ENCODE results near the gene IGSF21.

IGSF21 gene

DNA sequence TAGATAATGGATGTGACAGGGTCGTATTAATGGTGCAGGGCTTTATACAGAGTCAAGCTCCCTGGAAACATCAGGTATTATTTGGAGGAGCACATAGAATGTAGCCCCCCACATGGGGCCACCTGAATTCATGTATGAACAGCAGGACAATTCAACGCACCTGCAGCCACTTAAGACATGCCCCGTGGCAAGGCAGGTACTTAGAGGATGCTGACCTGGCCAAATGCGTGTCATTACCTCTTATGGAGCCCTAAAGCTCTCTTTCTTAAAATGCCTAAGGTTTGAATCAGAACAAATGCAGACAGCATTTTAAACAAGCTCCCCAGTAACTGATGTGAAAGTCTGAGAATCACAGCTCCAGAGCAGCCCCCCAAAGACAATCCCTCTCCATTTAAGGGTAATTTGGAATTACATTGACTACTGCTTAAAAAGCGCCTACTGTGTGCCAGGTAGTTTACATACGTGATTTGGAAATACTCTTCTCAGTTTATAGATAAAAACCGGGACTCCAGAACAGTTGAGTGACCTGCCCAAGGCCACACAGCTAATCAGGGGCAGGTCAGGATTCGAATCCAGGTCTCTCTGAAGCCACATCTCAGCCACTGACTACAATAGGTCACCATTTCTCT is 302.1 kb downstream of the IGSF21 start:
- no peak overlapping the region for H3K4me3 ChIP-seq (replicated peaks; ENCODE audit: low read depth, low read length)
- no peak for DNase-seq (ENCODE audit: low read depth)
- TF ChIP-seq, protein P1, sequence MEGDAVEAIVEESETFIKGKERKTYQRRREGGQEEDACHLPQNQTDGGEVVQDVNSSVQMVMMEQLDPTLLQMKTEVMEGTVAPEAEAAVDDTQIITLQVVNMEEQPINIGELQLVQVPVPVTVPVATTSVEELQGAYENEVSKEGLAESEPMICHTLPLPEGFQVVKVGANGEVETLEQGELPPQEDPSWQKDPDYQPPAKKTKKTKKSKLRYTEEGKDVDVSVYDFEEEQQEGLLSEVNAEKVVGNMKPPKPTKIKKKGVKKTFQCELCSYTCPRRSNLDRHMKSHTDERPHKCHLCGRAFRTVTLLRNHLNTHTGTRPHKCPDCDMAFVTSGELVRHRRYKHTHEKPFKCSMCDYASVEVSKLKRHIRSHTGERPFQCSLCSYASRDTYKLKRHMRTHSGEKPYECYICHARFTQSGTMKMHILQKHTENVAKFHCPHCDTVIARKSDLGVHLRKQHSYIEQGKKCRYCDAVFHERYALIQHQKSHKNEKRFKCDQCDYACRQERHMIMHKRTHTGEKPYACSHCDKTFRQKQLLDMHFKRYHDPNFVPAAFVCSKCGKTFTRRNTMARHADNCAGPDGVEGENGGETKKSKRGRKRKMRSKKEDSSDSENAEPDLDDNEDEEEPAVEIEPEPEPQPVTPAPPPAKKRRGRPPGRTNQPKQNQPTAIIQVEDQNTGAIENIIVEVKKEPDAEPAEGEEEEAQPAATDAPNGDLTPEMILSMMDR (IDR thresholded peaks at IDR 0.05; ENCODE audit: low read length, missing control alignments): no peak

DNA sequence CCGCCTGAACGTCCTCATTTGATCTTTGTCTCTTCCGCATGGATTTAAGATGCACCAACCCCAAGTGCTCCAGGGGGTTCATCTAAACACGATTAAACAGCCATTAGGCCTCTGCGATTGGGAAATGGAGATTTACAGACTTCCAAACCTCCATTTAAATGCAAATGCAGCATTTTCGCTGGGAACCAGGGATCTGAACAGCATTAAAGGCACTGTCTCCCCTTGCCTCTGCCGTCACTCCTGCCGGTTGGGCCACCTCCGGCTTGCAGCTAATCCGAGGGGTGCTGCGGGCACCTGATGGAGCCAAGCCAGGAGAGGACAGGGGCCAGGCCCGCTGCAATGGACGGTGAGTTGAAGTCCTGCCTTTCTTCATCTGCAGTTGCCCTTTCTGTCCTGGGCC is 302.8 kb downstream of the IGSF21 start:
- no peak overlapping the region for H3K4me3 ChIP-seq (replicated peaks; ENCODE audit: low read depth, low read length)
- TF ChIP-seq, protein P1 (IDR thresholded peaks at IDR 0.05; ENCODE audit: low read length, missing control alignments): no peak
- DNase-seq (ENCODE audit: low read depth): no peak

DNA sequence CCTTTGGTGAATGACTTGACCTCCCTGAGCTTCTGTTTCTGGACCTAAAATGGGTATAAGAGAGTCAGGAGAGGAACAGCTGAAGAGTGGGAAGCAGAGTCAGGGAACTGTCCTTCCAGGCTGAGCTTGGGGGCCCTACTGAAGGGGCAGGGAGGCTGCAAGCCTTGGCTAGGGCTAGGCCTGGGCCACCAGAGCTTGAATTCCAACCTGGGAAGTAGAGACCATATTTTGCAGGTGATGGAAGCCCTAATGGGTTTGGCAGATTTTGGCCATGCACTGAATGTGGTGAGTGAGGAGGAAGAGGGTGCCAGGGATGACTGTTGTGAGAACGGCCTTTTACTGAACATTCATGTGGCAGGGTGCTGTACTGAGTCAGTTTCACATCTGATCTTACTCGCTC is 303.7 kb downstream of the IGSF21 start:
- TF ChIP-seq, protein P1 (IDR thresholded peaks at IDR 0.05; ENCODE audit: low read length, missing control alignments): no peak
- H3K4me3 ChIP-seq (replicated peaks; ENCODE audit: low read depth, low read length): no peak overlapping the region
- no peak for DNase-seq (ENCODE audit: low read depth)

DNA sequence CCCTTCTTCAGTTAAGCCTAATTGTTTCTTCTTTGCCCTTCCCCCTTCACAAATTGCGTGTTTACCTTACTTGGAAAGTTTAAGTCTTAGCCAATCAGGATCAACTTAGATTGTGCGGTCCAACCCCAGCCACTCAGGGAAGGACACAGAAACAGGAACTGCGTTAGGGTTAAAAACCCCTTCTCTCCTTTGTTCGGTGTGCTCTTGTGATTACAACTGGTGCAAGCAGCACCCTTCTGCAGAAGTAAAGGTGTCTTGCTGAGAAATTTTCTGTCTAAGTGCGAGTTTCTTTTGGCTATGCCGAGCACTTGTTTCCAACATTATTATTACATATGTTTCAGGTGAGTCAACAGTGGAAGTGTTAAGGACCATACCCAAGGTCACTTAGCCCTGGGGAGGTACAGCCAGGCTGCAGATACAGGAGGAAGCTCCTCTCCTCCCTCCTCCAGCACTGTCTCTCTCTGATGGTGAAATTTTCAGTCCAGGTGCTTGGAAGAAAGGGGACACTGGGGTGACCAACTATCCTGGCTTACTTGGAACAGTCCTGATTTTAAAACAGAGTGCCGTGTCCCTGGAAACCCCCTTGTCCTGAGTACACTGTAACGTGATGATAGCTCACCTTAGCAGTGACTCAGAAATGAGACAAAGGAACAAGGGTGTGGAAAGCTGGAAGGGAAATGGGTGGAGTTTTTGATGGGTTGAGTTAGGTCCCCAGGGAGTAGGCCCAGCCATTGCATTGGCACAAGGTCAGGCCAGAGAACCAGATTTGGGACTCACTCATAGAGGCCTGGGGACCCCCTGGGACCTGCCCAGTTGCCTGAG is 304.4 kb downstream of the IGSF21 start:
- H3K4me3 ChIP-seq (replicated peaks; ENCODE audit: low read depth, low read length): no peak overlapping the region
- DNase-seq (ENCODE audit: low read depth): no peak
- TF ChIP-seq, protein P1 (IDR thresholded peaks at IDR 0.05; ENCODE audit: low read length, missing control alignments): no peak

DNA sequence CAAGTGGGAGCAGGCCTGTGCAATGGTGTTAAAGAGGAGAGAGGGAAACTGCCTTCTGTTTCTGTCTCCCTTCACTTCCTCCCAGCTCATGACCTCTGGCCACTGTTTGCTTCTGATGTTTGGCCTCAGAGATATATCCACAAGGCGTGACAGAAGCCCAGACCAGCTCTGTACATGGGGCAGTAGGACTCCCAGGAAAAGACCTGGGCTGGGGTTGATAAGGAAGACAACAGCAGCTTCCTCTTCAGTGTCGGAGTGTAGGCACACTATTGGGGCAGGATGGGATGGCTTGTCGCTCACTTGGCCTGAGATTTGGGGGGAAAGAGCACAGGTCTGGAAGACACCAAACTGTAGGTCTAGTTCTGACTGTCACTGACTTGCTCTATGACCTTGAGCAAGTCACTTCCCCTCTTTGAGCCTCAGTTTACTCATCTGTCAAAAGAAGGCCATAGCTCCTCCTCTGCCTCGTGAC is 305.3 kb downstream of the IGSF21 start:
- no peak for DNase-seq (ENCODE audit: low read depth)
- TF ChIP-seq, protein P1 (IDR thresholded peaks at IDR 0.05; ENCODE audit: low read length, missing control alignments): no peak

DNA sequence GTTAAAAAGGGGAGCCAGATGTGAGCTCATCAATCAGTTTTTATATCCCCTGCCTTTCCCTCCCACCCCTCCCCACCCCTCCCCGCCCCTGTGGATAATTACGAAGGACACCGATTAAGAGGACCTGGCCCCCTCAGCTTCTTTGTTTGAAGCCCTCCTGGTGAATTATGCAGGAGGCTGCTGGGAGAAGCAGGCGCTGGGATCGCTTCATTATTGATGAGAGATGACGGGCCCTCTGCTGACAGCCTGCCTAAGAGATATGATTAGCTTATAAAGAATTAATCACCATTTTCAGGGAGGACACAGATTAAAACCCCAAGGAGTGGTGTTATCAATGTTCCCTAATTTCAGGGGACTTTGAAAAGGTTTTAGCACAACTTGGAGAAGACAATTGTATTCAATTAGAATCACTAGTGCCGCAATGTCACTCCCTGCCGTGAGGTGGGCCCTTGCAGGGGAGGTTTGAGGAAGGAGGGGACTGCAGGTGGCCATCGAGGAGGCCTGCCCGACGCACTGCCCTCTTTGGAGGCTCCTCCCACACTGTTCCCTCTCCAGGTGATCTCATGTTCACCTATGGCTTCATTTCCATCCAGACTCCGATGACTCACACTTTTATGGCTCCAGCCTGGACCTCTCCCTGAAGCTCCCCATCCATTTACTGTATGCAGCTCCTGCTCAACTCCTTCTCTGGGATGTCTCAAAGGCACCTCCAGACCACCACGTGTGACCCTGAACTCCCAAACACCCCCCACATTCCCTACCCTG is 306.1 kb downstream of the IGSF21 start:
- no peak overlapping the region for H3K4me3 ChIP-seq (replicated peaks; ENCODE audit: low read depth, low read length)
- no peak for DNase-seq (ENCODE audit: low read depth)
- TF ChIP-seq, protein P1 (IDR thresholded peaks at IDR 0.05; ENCODE audit: low read length, missing control alignments): no peak

More for the DNA sequence above, 305.3 kb downstream of the IGSF21 start:
- H3K4me3 ChIP-seq (replicated peaks; ENCODE audit: low read depth, low read length): no peak overlapping the region

Measured in fibroblast of pulmonary artery (primary cell).